Posterior vena cava (tissue), 2 donors: ENCODE measurements around the gene ROPN1B. TPM values are rescaled to one million over a fixed set of nuclear protein-coding genes. Genes with fewer than 3 reads are reported as not detected.
A peak's percentile ranks its signal among the peaks of the same experiment; 100 is the strongest.
"Not testable (repeated sequence)": the region's sequence is repeated elsewhere in the genome, so short reads cannot be mapped to it uniquely, and the experiment has no call there.

Experiments used
- DNase-seq: peaks from one replicate; pipeline ENCODE4 v3.0.0-alpha.2; 2020; ENCODE audit warnings: low spot score
- intact Hi-C, 2 donors: fragments of 100-400 bp; cut with DNase I; formaldehyde crosslinking; loops; one replicate each; pipeline versions ENCODE4 v1.14.1 to v1.14.2; 2022 to 2023
- total RNA-seq, 2 donors: library from RNA; stranded (reverse); fragmentation: NEBNext Ultra II Directional; extraction: Animal tissue kit (Norgen Biotek cat#: 25700); gene quantifications; one replicate each; pipeline ENCODE4 v1.2.1, GENCODE V29; 2021
- donor health status: DM: yes; HTN: yes; CAD: no.
- donor health status: DM: yes; HTN: yes; CAD: no.

The ROPN1B gene
- total RNA-seq, 2 donors from 2014 or later = not detected

DNA sequence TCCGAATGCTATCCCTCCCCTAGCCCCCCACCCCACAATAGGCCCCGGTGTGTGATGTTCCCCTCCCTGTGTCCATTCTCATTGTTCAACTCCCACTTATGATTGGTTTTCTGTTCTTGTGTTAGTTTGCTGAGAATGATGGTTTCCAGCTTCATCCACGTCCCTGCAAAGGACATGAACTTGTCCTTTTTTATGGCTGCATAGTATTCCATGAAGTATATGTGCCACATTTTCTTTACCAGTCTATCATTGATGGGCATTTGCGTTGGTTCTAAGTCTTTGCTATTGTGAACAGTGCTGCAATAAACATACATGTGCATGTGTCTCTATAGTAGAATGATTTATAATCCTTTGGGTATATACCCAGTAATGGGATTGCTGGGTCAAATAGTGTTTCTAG lies 12.0 kb upstream of the ROPN1B start:
- intact Hi-C loops, DNase-seq: not testable (repeated sequence)

DNA sequence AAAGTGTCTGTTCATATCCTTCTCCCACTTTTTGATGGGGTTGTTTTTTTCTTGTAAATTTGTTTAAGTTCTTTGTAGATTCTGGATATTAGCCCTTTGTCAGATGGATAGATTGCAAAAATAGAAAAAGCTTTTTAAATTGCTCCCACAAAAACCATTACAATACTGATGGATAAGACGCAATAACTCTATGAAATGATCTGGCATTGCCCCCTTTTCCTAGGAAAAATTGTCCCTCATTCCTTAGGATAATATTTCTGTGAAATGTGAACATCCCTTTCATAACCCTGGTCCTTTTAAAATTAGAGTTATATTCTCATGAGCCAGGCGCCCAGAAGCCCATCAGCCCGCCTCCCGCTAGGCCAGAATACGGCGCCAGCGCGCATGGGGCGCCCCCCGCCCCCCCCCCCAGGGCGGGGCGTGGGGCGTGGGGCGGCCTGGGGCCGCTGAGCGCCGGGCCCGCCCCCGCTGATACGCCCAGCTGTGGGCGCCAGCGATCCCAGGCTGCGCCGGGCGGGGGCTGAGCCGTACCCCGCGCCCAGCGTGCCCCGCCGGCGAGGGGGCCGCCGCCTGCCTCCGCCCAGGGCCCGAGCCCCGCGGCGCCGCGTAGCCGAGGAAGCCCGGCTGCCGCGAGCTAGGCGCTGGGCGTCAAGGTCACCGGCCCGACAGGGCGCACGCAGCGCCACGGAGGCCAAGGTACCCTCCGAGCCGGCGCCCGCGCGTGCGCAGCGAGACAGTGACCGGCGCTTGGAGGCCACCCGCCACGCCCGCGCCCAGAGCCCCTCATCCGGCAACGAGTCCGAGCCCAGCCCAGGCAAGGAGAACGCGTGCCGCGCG lies 11.1 kb upstream of the ROPN1B start:
- intact Hi-C loops = no loop called here
- no peak for DNase-seq

DNA sequence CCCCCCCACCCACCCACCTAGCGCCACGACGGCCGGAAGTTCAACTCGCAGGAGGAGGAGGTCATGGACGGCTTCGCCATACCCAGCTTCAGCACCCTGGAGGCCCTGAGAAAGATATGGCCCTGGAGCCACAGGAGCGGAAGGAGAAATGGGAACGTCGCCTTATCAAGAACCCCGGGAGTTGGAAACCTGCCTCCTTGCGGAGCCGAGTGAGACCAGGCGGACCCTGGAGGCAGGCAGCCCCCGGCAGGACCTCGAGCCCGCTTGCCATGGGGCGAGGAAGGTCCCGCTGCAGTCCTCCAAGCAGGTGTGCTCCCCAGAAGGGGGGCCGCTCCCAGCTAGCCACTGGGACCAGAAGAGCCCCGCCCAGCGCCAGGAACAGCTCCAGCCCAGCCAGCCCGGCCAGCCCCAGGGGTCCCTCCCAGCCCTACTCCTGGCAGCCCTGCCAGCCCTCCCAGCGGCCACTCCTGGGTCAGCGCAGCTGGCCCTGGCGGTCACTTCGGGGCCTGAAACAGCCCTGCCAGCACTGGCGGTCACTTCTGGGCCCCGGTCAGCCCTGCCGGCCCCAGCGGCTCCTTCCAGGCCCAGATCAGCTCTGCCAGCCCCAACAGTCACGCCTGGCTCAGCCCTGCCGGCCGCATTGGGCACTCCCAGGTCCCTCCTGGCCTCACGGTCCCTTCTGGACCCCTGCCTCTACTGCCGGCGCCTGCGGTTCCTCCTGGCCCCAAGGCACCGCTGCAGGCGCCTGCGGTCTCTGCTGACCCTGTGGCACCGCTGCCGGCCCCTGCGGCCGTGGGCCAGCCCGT lies 10.3 kb upstream of the ROPN1B start:
- no peak for DNase-seq

DNA sequence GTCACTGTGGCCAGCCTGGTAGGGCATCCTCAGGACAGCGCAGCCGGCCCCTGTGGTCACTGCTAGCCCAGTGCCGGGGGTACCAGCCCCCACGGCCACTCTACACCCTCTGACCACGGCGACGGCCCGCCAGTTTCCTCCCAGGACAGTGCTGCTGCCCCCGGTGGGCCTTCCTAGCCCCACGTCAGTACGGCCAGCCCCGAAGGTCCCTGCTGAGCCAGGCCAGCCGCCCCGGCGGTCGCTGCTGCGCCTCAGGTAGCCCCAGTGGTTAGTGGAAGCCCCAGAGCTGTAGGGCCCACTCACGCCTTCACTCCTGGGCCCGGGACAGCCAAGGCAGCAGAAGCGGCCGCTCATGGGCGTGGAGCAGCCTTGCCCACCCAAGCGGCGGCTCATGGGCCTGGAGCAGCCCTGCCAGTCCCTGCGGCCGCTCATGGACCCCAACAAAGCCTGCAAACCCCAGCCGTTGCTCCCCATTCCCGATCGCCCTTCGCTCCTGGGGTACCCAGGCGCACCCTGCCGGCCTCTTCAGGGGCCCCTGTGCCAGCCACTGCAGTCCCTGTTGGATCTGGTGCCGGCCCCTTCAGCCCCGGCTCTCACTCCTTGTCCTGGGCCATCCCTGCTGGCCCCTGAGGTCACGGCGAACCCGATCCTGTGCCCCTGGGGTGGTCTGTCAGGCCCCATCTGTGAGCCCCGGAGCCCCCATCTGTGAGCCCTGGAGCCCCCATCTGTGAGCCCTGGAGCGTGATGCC lies 9.5 kb upstream of the ROPN1B start:
- intact Hi-C loops = no loop called here
- peak; percentile 74 for DNase-seq

More for the DNA sequence above, 10.3 kb upstream of the ROPN1B start:
- intact Hi-C loops = no loop called here

DNA sequence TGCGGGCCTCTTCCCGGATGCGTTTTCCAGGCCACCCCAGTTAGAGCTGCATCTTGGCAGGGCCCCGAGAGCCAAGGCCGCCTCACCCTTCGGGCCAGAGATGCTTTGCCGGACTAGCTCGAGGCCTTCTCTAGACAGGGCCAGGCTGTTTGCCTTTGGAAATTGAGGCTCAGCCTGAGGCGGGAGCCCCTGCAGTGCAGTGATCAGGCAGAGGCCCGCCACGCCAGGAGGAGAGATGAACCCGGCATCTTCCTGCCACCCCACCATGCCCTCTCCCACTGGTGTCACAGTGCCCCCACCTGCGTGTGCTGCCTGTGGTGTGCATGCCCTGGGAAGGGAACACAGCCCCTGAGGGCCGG lies 8.9 kb upstream of the ROPN1B start:
- no peak for DNase-seq
- intact Hi-C loops = no loop called here

DNA sequence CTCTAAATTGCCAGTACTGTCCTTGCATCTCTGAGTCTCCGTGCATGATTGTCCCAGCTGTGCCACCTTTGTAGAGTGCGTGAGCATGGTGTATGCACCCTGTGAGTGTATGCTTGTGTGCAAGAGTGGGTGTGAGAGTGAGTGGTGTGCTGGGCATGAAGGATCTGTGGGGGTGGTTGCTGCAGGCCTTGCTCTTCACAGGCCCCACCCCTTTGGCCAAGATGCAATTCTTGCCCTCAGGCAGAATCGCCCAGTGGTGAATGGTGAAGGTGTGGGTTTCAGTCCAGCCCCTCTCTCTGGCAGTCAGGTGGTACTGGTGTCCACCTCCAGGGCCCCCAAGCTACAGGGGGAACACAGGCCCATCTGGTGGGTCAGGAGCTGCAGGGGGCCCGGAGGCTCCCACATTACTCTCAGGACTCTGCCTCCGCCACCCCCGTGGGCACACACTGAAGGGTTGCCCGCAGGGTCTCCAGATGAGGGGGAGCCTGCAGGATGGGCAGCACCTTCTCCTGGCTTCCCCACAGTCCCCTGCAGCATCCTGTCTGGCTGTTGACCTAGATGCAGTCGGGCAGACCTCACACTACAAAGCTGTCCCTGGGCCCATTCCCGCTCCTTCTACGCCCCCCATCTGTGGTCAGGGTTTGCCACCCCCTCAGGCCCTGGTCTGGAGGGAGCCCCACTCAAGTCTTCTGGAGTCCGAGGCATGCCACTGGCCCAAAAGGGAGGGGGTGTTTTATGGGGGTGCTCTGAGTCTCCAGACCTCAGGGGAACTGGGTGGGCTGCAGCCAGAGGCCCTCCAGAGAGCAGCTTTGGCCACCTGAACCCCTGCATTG lies 8.3 kb upstream of the ROPN1B start:
- intact Hi-C loops = no loop called here
- DNase-seq = peak; percentile 76

DNA sequence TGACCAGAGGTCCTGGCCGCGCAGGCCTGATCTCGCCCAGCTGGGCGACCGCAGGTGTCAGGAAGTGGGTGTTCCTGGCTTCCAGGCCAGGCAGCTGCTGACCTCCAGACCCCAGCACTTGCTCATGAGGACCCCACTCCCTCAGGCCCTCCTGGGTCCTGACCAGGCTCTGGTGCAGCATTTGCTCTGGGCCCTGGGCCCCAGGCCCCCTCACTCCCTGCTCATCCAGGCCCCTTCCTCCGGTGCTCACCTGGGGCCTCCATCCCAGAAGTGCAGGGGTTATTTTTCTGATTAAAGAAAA lies 7.7 kb upstream of the ROPN1B start:
- DNase-seq = no peak
- intact Hi-C loops = no loop called here

DNA sequence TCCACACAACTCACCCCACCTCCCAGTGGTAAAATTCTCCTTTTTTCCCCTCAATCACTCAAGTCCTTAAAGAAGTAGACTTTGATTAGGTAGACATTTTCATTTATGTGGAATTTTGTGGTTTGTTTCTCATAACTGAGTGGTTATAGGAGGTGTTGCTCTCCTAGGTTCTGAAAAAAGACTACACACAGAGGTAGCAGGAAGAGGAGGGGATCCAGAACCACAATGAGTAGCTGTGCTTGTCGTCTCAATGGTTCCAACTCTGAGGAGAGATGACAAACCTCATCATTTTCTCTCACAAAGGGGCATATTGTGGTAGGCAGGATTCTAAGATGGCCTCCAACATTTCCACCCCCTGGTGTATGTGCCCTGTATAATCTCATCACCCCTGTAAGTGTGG lies 5.1 kb upstream of the ROPN1B start:
- intact Hi-C loops, DNase-seq: not testable (repeated sequence)

DNA sequence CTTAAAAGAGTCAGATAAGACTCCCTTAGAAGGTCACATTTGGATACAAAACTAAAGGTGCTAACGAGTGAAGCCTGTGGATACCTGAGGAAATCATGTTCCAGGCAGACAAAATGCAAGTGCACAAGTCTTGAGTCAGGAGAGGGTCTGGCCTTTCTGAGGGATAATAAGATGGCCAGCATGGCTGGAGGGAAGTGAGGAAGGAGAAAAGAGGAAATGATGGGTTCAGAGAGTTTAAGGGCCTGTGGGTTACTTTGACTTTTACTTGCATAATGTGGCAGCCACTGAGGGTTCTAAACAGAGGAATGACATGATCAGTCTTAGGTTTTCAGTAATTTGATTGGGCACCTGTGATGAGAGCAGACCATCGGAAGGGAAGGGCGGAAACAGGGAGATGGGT lies 3.5 kb upstream of the ROPN1B start:
- intact Hi-C loops = no loop called here
- no peak for DNase-seq

DNA sequence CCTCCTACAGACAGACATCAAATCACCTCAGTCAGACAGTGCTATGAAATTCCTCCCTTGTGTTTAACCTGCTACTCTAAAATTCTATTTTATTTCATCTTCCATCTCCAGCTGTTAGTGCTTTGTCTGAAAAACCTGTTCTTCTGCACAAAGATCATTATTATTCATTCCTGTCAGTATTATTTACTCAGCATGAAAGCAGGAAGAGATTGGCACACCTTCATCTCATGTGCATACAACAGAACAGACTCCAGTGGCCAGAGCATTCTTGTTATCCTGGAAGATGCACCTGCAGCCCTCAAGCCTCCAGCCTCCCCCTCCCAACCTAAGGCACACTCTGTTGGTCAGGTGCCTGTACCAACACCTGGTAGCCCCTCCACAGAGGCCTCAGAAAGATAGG lies 1.8 kb upstream of the ROPN1B start:
- DNase-seq = no peak
- intact Hi-C loops = no loop called here

DNA sequence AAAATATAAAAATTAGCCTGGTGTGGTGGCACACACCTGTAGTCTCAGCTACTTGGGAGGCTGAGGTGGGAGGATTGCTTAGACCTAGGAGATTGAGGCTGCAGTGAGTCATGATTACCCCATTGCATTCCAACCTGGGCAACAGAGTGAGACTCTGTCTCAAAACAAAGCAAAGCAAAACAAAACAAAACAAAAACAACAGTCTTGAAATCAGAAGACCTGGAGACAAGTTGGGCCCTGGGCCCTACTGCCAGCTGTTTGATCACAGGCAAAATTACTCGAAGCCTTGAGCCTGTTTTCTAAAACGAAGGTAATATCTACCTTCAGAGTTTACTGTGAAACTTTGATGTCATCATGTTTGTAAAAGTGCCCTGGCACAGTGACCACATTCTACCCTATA lies 857 bp upstream of the ROPN1B start:
- DNase-seq, intact Hi-C loops: not testable (repeated sequence)

DNA sequence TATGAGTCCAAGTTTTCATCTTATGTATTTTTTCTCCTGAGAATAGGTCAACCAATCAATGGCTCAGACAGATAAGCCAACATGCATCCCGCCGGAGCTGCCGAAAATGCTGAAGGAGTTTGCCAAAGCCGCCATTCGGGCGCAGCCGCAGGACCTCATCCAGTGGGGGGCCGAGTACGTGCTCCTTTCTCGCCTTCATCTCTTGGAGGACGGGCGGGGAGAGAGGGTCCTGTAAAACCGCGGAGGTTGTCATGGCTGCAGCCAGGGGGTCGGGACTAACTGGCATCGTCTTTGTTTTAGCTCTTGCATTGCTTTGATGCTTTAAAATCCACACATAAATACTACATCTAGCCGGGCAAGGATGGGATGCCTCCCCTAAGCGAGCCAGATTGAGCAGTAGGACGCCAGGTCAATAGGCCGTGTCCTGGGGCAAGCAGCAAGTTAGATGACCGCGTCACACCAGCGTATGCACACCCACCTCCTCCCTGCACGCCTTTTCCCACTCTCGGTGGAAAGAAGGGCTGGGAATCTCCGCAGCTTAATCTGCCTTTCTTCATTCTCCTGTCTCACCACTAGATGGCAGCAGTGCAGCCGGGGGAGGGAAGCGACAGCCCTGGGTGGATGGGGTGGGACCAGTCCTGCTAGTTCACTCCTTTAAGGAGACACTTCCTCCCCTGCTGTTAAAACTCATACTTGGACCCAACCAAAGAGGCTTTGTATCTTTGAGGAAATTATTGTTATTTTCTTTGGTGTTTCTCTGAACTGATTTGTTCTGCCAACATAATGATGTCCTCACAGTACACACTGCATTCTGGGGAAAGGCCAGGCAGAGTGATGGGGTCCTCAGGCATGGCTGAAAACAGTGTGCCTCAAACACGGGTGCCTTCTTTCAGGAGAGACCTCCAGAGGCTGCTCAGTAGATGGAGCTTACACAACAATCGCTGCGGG lies 3.3 kb downstream of the ROPN1B start:
- DNase-seq = peak; percentile 81
- intact Hi-C loops = not testable (repeated sequence)

DNA sequence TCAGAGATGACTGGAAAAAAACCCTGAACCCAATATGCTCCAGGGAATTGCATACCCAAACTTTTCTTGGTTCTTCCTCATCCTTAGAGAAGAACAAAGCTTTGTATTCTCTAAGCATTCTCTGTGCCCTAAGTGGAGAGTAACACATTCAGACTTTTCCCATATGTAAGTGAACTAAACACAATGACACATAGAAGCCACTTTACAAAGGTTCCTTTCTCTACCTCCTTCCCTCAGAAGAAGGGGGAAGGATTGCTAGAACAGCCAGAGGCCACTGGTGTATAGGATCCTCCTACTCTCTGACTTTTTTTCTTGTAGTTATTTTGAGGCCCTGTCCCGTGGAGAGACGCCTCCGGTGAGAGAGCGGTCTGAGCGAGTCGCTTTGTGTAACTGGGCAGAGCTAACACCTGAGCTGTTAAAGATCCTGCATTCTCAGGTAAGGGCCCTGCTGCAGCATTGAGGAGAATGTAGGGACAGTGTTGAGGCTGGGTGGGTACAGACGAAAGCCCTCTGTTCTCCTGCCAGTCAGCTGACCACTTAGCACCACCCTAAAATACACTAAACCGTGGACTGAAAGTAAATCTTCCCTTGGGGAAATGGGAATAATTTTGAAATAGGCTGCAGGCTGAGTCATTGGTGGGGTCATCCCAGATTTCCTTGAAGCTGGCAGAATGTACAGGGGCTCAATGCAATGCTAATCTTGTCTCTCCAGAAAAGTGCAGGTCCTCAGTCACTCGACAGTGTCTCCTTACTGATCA lies 6.4 kb downstream of the ROPN1B start:
- intact Hi-C loops, DNase-seq: not testable (repeated sequence)

DNA sequence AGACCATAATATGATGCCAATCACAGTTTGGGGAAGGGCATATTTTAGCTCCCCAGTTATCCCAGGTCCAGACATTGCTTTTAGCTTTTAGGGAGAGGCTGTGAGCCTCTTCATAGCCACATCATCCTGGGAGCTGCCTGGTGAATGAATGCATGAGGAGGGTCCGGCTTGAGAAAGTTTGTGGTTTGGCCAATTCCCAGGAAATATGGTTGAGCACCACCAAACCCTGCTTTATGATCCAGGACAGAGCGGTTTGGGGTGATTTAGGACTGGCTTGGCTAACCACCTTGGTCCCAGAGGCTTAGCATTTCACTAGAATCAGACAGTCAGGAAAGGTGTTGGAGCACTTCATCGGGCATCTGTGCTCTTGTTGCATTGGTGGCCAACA lies 7.0 kb downstream of the ROPN1B start:
- DNase-seq, intact Hi-C loops: not testable (repeated sequence)

DNA sequence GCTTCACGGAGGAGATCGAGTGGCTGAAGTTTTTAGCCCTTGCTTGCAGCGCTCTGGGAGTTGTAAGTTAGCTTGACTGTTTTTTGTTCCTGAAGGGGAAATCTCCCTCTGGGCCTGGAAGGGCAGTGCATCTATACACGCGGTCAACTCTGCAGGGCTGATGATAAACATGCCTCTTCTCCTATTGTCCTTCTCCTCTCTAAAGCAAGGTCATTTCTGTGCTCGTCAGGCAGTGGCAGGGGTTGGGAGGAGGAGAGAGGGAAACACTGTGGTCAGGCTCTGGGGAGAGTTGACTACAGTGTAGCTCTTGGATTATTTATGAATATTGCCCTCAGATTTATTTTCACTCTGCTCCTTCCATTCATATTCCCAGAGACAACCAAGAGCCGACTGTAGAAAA lies 8.1 kb downstream of the ROPN1B start:
- intact Hi-C loops, DNase-seq: not testable (repeated sequence)

DNA sequence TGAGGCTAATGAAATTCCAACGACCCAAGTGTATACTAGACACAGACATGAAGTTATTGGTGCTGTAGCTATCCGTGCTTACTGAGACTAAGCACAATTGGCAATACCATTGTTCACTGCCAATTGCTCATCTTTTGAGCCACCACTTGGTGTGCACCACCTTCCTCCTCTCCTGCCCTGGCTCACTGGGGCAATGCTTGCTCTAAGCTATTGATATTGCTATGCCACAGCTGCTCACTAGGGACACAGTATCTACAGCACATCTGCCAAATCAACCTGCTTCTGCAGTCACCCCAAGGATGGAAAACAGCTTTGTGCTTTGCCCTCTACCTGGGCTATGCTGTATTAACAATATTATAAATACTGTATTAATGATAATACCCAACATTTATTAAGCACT lies 16.0 kb downstream of the ROPN1B start:
- intact Hi-C loops, DNase-seq: not testable (repeated sequence)

DNA sequence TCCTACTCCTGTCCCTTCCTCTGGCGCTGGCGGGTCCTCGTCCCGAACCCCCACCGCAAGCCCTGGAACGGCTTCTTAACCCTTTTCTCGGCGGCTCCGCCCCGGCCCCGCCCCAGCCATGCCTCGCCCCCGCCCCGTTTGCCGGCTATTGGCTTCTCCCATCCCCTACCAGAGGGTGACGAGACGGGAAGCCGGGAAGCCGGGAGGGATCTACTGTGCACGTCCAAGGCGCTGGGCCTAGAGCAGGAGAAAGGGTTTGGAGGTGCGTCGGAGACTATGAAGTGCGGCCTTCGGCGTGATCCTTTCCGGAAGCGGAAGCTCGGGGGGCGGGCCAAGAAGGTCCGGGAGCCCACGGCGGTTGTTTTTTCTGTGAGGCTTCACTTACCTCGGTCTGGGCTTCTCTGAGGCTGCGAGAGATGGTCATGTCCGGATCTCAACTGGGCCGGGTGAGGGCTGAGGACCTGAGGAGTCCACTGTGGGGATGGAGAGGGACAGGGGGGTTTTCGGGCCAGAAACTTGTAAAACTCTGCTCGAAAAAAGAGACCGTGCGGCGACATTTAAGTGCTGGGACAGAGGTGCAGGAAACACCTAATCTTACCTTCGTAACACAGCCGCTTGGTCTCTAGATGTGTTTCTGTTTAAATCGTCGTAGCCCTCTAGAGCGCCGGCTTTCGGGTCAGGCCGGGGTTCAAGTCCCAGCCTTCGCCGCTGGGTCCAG lies 21.4 kb downstream of the ROPN1B start:
- peak; percentile 97 for DNase-seq
- intact Hi-C loops = no loop called here
